Measurements from ENCODE around the gene CBFA2T2. TPM values are rescaled to one million over a fixed set of nuclear protein-coding genes. Genes with fewer than 3 reads are reported as not detected.
"Not testable (repeated sequence)": the region's sequence is repeated elsewhere in the genome, so short reads cannot be mapped to it uniquely, and the experiment has no call there.

The CBFA2T2 gene
- total RNA-seq, 1 experiment from 2014 or later: 16.3 TPM

DNA sequence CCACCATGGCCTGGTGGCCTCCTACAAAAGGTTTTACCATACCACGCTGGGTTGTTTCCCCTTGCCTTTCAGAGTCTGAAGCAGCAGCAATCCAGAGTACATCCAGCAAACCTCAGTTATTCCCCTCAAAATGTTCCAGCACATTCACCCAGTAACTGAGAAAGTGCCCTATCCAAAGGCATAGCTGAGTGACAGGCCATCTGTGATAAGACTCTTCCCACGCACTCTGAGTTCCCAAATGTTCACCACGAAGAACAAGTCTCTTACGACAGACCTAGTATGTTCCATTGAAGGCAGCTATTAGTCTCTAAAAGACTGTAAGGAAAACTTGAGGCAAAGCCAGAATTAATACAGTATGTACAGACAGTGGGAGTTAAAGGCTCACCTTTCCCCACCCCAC lies 140.6 kb downstream of the CBFA2T2 start:
- no peak for ATAC-seq
- DNase-seq (ENCODE audit: low read depth, low spot score): no peak
- Histone ChIP-seq H3K27me3 (ENCODE audit: control insufficient read depth, insufficient read depth, low read length) (no peaks in the 10 kb centered on the region), H3K27ac (ENCODE audit: low read length) (no peak overlapping the region), H3K9me3 (ENCODE audit: control insufficient read depth, insufficient read depth, low read depth, low read length) (no peaks in the 10 kb centered on the region), H3K36me3 (ENCODE audit: control insufficient read depth, insufficient read depth, low read length) (no peaks in the 10 kb centered on the region; the same call in 1 of the 2 replicates), H3K4me1 (ENCODE audit: control insufficient read depth, insufficient read depth, low read length) (no peaks in the 10 kb centered on the region), H3K4me3 (ENCODE audit: low read depth in 2 of 2, low read length in 2 of 2) (no peak overlapping the region)
- in situ Hi-C loops (cut with HindIII; ENCODE audit: low pct_unique_long_range_greater_than_20kb, low sequenced_read_pairs) (no loop called here), intact Hi-C loops (cut with micrococcal nuclease; ENCODE audit: unreplicated experiment) (no loop called here)
- TF ChIP-seq POLR2AphosphoS5 (IDR thresholded peaks at IDR 0.05; ENCODE audit: low read depth, low read length) (no peak), SIN3A (IDR thresholded peaks at IDR 0.05; ENCODE audit: borderline replicate concordance, insufficient read depth, low read depth, low read length) (no peak), TCF7L2 (IDR thresholded peaks at IDR 0.05; ENCODE audit: low read depth, low read length) (no peak)
- TF ChIP-seq, protein P1, sequence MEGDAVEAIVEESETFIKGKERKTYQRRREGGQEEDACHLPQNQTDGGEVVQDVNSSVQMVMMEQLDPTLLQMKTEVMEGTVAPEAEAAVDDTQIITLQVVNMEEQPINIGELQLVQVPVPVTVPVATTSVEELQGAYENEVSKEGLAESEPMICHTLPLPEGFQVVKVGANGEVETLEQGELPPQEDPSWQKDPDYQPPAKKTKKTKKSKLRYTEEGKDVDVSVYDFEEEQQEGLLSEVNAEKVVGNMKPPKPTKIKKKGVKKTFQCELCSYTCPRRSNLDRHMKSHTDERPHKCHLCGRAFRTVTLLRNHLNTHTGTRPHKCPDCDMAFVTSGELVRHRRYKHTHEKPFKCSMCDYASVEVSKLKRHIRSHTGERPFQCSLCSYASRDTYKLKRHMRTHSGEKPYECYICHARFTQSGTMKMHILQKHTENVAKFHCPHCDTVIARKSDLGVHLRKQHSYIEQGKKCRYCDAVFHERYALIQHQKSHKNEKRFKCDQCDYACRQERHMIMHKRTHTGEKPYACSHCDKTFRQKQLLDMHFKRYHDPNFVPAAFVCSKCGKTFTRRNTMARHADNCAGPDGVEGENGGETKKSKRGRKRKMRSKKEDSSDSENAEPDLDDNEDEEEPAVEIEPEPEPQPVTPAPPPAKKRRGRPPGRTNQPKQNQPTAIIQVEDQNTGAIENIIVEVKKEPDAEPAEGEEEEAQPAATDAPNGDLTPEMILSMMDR (IDR thresholded peaks at IDR 0.05): no peak
- TF ChIP-seq, protein P2, sequence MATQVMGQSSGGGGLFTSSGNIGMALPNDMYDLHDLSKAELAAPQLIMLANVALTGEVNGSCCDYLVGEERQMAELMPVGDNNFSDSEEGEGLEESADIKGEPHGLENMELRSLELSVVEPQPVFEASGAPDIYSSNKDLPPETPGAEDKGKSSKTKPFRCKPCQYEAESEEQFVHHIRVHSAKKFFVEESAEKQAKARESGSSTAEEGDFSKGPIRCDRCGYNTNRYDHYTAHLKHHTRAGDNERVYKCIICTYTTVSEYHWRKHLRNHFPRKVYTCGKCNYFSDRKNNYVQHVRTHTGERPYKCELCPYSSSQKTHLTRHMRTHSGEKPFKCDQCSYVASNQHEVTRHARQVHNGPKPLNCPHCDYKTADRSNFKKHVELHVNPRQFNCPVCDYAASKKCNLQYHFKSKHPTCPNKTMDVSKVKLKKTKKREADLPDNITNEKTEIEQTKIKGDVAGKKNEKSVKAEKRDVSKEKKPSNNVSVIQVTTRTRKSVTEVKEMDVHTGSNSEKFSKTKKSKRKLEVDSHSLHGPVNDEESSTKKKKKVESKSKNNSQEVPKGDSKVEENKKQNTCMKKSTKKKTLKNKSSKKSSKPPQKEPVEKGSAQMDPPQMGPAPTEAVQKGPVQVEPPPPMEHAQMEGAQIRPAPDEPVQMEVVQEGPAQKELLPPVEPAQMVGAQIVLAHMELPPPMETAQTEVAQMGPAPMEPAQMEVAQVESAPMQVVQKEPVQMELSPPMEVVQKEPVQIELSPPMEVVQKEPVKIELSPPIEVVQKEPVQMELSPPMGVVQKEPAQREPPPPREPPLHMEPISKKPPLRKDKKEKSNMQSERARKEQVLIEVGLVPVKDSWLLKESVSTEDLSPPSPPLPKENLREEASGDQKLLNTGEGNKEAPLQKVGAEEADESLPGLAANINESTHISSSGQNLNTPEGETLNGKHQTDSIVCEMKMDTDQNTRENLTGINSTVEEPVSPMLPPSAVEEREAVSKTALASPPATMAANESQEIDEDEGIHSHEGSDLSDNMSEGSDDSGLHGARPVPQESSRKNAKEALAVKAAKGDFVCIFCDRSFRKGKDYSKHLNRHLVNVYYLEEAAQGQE (IDR thresholded peaks at IDR 0.05; ENCODE audit: insufficient read depth in 1 of 2, low read depth in 2 of 2, low read length in 1 of 2): no peak
- POLR2A ChIA-PET: no interaction called here
- BruUV-seq (replicated peaks): no TSS peak
- CTCF ChIA-PET: no interaction called here

DNA sequence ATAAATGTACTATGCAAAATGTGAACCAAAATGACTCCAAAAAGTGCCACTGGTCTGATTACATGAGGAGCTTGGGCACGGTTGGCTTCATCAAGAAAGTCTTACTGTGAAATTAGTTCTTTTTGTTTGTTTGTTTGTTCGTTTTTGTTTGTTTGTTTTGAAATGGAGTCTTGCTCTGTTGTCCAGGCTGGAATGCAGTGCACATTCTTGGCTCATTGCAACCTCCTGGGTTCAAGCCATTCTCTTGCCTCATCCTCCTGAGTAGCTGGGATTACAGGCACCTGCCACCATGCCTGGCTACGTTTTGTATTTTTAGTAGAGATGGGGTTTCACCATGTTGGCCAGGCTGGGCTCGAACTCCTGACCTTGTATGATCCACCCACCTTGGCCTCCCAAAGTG lies 142.0 kb downstream of the CBFA2T2 start:
- H3K4me3 ChIP-seq (ENCODE audit: low read depth in 2 of 2, low read length in 2 of 2); H3K9me3 ChIP-seq (ENCODE audit: control insufficient read depth, insufficient read depth, low read depth, low read length); ATAC-seq; H3K27me3 ChIP-seq (ENCODE audit: control insufficient read depth, insufficient read depth, low read length); DNase-seq (ENCODE audit: low read depth, low spot score); intact Hi-C loops (cut with micrococcal nuclease; ENCODE audit: unreplicated experiment); H3K4me1 ChIP-seq (ENCODE audit: control insufficient read depth, insufficient read depth, low read length); BruUV-seq (replicated peaks); H3K27ac ChIP-seq (ENCODE audit: low read length); H3K36me3 ChIP-seq (ENCODE audit: control insufficient read depth, insufficient read depth, low read length); in situ Hi-C loops (cut with HindIII; ENCODE audit: low pct_unique_long_range_greater_than_20kb, low sequenced_read_pairs): not testable (repeated sequence)
- ChIA-PET CTCF (interaction anchor here (0.6 kb wide), 1 partner anchor 489 kb away, joined by 5 read pairs; no protein-coding TSS in a partner anchor), POLR2A (interaction anchor here (0.6 kb wide), 1 partner anchor 8 kb away, joined by 6 read pairs; no protein-coding TSS in a partner anchor)

DNA sequence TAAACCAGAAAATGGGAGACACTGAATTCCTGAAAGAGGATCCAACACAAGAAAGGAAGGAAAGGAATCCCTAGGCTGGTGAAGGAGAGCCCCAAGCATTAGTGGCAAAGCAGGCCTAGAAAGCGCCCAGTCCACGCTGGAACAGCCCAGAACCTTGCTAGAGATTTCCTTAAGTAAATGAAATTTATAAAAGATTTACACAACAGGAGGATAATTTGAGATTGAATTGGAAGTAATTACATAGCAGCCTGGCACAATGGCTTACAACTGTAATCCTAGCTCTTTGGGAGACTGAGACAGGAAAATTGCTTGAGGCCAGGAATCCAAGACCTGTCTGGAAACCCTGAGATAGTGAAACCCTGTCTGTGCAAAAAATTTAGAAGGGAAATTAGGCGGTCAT lies 145.4 kb downstream of the CBFA2T2 start:
- intact Hi-C loops (cut with micrococcal nuclease; ENCODE audit: unreplicated experiment) (no loop called here), in situ Hi-C loops (cut with HindIII; ENCODE audit: low pct_unique_long_range_greater_than_20kb, low sequenced_read_pairs) (no loop called here)
- no peak overlapping the region for H3K27ac ChIP-seq (ENCODE audit: low read length)
- no peak for DNase-seq (ENCODE audit: low read depth, low spot score)
- TF ChIP-seq TCF7L2 (IDR thresholded peaks at IDR 0.05; ENCODE audit: low read depth, low read length) (no peak), SIN3A (IDR thresholded peaks at IDR 0.05; ENCODE audit: borderline replicate concordance, insufficient read depth, low read depth, low read length) (no peak), POLR2AphosphoS5 (IDR thresholded peaks at IDR 0.05; ENCODE audit: low read depth, low read length) (no peak)
- TF ChIP-seq, protein P1 (IDR thresholded peaks at IDR 0.05): no peak
- TF ChIP-seq, protein P2 (IDR thresholded peaks at IDR 0.05; ENCODE audit: insufficient read depth in 1 of 2, low read depth in 2 of 2, low read length in 1 of 2): no peak
- no peaks in the 10 kb centered on the region for H3K27me3 ChIP-seq (ENCODE audit: control insufficient read depth, insufficient read depth, low read length)
- ATAC-seq: no peak
- ChIA-PET CTCF (interaction anchor here (0.6 kb wide), 1 partner anchor 56 kb away, joined by 3 read pairs; no protein-coding TSS in a partner anchor), POLR2A (no interaction called here)
- H3K36me3 ChIP-seq (ENCODE audit: control insufficient read depth, insufficient read depth, low read length): no peaks in the 10 kb centered on the region
- BruUV-seq (replicated peaks): no TSS peak
- no peaks in the 10 kb centered on the region for H3K9me3 ChIP-seq (ENCODE audit: control insufficient read depth, insufficient read depth, low read depth, low read length)
- no peak overlapping the region for H3K4me3 ChIP-seq (ENCODE audit: low read depth in 2 of 2, low read length in 2 of 2)
- no peaks in the 10 kb centered on the region for H3K4me1 ChIP-seq (ENCODE audit: control insufficient read depth, insufficient read depth, low read length)

Measured in Panc1 (cell line).